NCI-H2196 treated with DMSO at 0.1 percent for 48 hours (cell line): ENCODE measurements around the gene SPPL3.
"Not testable (repeated sequence)": the region's sequence is repeated elsewhere in the genome, so short reads cannot be mapped to it uniquely, and the experiment has no call there.

Source experiments
- DNase-seq: peaks from one replicate; lab custom pipeline; 2025; ENCODE audit not compliant: unreplicated experiment; lab: John Stamatoyannopoulos, UW

Gene SPPL3

GRCh38 chr12:120821878-120822277, 82.3 kb downstream of the SPPL3 start:
- no peak for DNase-seq

DNA sequence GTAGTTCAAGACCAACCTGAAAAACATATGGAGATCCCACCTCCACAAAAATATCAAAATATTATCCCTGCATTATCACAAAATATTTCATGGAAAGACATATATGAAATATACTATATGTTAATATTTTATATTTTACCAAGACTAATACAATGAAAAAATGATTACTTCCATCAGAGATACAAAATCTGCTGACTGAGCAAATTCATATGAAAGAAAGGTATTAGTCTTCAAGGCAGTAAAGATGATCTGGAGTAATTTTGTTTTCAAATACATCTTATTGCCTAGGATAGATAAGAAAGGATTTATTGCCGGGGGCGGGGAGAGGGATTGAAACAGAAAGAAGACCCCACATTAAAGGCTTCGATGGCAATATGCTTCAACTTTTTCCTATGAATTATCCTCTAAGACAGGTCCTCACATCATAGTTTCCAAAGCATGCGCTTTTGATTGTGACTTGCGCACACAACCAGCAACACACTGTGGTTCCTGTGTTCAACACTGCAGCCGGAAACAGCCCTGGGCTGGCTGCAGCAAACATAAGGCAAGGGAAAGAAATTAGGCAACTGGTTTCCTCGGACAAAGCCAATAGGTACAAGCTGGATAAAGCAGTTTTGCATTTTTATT, 83.2 kb downstream of the SPPL3 start:
- no peak for DNase-seq

DNA sequence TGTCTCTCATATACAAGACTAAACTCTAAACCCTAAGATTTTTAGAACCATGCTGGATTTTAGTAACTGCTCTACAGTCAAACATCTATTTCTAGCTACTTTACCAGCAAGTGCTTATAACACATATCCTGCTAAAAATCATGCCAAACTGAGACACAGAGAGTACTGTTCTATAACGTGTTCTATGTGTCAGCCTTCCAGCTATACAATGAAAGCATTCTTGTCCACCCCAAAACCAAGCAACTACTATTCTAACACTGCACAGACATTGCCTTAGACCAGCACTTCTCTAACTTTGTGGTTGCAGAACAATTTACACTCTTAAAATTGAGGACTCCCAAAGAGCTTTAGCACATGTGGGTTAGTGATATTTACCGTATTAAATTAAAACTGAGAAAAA, 85.7 kb downstream of the SPPL3 start:
- DNase-seq: no peak

GRCh38 chr12:120817559-120818330, 86.4 kb downstream of the SPPL3 start:
- no peak for DNase-seq

DNA sequence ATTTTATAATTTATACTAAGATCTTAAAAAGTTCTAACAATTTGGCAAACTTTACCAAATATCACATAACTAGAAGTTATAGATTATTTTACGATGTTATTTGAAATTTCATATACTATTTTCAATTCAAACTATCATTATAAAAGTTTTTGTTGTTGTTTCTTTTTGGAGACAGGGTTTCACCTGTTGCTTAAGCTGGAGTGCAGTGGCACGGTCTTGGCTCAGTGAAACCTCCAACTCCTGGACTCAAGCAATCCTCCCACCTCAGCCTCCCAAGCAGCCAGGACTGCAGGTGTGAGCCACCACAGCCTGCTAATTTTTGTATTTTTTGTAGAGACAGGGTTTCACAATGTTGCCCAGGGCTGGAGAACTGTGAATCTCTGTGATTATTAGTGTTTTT, 87.8 kb downstream of the SPPL3 start:
- no peak for DNase-seq

- DNase-seq: no peak
Observed at GRCh38 chr12:120814903-120815429, 89.2 kb downstream of the SPPL3 start.

GRCh38 chr12:120814203-120814902, 89.8 kb downstream of the SPPL3 start:
- no peak for DNase-seq

GRCh38 chr12:120813588-120814153, 90.5 kb downstream of the SPPL3 start:
- DNase-seq: no peak

DNA sequence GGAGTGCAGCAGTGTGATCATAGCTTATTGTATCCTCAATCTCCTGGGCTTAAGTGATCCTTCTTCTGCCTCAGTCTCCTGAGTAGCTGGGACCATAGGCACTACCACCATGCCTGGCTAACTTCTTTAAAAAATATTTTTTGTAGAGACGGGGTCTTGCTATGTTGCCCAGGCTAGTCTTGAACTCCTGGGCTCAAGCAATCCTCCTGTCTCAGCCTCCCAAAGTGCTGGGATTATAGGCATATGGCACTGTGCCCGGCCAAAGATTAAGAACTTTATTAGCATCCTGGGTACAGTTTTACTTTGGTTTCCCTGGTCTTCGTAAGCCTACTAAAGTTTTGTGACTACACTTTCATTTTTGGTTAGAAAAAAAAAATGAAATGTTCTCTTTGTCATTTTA, 94.1 kb downstream of the SPPL3 start:
- no peak for DNase-seq

DNA sequence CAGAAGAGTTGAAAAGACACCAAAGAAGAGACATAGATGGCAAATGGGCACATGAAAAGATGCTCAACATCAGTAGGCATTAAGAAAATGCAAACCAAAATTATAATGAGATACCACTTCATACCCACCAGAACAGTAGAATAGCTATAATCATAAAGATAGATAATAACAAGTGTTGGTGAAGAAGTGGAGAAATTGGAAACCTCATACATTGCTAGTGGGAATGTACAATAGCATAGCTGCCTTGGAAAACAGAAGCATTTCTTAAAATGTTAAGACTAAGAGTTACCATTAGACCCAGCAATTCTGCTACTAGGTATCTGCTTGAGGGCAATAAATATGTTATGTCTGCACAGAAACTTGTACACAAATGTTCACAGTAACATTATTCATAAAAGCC, 99.7 kb downstream of the SPPL3 start:
- no peak for DNase-seq

GRCh38 chr12:120801146-120801545, 103.0 kb downstream of the SPPL3 start:
- DNase-seq: no peak

- no peak for DNase-seq
Observed at GRCh38 chr12:120800665-120801064, 103.5 kb downstream of the SPPL3 start.

DNA sequence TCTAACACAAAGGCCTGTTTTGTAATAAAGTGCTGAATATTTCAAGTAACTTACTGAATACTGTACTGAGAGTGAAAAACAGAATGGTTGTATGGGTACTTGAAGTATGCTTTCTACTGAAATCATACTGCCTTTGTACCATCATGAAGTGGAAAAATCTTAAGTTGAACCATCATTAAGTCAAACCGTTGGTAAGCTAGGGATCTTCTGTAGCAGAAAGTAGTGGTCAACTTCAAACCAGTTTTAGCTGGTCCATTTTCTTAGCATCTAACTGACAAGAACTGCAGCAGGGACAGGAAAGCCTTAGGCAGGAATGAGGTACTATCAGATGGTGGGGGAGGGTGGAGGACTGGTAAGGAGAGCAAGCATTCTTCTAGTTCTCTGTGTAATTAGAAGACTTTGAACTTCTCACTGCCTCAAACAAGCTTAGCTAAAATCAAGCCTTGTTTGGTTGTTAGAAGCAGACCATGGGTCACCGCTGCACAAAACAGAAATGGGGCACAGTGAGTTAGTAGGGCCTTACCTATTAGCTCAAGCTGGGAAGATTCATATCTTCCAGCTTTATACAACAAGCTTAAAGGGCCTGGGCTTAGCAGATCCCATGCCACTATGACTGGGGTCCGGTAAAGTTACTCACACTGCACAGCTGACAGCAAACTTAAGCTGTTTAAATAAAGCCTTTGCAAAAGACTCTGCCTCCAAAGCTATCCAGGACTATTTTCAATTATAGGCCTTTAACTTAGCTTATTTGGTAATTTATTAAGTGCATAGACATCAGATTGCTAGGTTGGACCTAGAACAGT, 104.7 kb downstream of the SPPL3 start:
- DNase-seq: no peak

DNA sequence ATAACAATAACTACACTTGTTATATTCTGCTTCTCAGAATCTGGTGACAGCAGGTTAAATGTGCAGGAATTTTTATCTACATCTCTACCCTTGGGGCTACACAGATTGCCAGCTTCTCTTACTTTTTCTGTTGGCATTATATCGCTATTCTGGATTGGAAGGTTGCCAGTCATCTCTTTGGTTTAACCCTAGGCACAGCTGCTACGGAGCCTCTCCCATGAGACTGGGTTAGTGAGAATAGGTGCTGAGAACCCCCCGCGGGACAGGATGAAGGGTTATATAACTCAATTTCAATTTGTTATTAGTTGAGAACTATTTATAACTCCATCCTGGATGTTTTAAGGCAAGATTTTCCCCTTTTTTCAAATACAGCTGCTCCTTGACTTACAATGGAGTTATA, 105.5 kb downstream of the SPPL3 start:
- no peak for DNase-seq

- no peak for DNase-seq
Observed at GRCh38 chr12:120797677-120798642, 106.2 kb downstream of the SPPL3 start.

GRCh38 chr12:120795441-120796178, 108.5 kb downstream of the SPPL3 start:
- no peak for DNase-seq

- no peak for DNase-seq
Observed at GRCh38 chr12:120793357-120793756, 110.8 kb downstream of the SPPL3 start.

GRCh38 chr12:120792456-120792855, 111.7 kb downstream of the SPPL3 start:
- DNase-seq: not testable (repeated sequence)

DNA sequence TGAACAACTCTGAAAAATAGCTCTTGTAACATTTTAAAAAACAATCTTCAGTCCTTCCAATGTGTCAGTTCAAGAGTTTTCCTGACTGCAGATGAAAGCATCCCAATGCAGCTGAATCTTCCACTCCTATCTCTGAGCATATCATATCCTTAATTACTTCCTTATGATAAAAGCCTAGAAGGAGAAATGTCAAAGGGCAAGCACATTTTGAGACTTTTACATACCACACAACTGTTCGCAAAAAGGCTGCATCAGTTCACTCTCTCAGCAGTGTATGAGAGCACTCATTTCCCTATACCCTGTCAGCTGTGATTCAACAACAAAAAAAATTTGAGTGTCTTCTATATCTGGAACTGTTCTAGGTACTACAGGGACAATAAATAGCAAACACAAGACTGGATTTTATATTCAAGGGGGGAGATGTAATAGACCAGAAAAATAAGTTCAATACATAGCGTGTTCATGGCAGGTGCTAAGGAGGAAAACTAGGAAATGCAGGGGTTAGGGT, 112.4 kb downstream of the SPPL3 start:
- no peak for DNase-seq
